ENCODE results near the gene EFCC1. TPM values are rescaled to one million over a fixed set of nuclear protein-coding genes. Genes with fewer than 3 reads are reported as not detected.

Gene EFCC1
- total and polyA plus RNA-seq, 2 of the 13 experiments (the other 11 are each of a cell fraction or from before 2014, with no cell fraction given), result not detected

- TF ChIP-seq ARID5B (CRISPR knock-in tag; IDR thresholded peaks at IDR 0.05), result 0 out of 2 replicates have a peak, but pooled peaks have one; percentile 20
- no peak for TF ChIP-seq ZNF850 (CRISPR knock-in tag; conservative IDR thresholded peaks at IDR 0.05)
- no peak for TF ChIP-seq BHLHE40 (IDR thresholded peaks at IDR 0.05; ENCODE audit: low read length)
- no peak for TF ChIP-seq TRAFD1 (CRISPR knock-in tag; IDR thresholded peaks at IDR 0.05; ENCODE audit: borderline replicate concordance)
- TF ChIP-seq FOXJ3 (CRISPR knock-in tag; IDR thresholded peaks at IDR 0.05; ENCODE audit: borderline replicate concordance), result no peak
- TF ChIP-seq ZBTB46 (CRISPR knock-in tag; IDR thresholded peaks at IDR 0.05; ENCODE audit: borderline replicate concordance), result no peak
These were observed 25.8 kb downstream of the EFCC1 start (continued) for GRCh38 chr3:129026728-129027543.

Measured in HepG2 (cell line).